ENCODE measurements around the gene KRT80. TPM values are rescaled to one million over a fixed set of nuclear protein-coding genes. Genes with fewer than 3 reads are reported as not detected.

Gene KRT80
- total RNA-seq, 1 experiment from 2014 or later: 8.8 TPM

- TF ChIP-seq CTCF (IDR thresholded peaks at IDR 0.05 in 2 of 3, conservative IDR thresholded peaks at IDR 0.05 in 1 of 3; ENCODE audit: borderline replicate concordance in 1 of 3, insufficient read depth in 1 of 3, low read depth in 2 of 3, low read length in 2 of 3) (peak in 2 of 3 experiments; percentile 87 to 90; a peak in 4 of 6 replicates), ELF1 (IDR thresholded peaks at IDR 0.05; ENCODE audit: borderline replicate concordance, low read depth) (no peak)
- TF ChIP-seq, protein P1, sequence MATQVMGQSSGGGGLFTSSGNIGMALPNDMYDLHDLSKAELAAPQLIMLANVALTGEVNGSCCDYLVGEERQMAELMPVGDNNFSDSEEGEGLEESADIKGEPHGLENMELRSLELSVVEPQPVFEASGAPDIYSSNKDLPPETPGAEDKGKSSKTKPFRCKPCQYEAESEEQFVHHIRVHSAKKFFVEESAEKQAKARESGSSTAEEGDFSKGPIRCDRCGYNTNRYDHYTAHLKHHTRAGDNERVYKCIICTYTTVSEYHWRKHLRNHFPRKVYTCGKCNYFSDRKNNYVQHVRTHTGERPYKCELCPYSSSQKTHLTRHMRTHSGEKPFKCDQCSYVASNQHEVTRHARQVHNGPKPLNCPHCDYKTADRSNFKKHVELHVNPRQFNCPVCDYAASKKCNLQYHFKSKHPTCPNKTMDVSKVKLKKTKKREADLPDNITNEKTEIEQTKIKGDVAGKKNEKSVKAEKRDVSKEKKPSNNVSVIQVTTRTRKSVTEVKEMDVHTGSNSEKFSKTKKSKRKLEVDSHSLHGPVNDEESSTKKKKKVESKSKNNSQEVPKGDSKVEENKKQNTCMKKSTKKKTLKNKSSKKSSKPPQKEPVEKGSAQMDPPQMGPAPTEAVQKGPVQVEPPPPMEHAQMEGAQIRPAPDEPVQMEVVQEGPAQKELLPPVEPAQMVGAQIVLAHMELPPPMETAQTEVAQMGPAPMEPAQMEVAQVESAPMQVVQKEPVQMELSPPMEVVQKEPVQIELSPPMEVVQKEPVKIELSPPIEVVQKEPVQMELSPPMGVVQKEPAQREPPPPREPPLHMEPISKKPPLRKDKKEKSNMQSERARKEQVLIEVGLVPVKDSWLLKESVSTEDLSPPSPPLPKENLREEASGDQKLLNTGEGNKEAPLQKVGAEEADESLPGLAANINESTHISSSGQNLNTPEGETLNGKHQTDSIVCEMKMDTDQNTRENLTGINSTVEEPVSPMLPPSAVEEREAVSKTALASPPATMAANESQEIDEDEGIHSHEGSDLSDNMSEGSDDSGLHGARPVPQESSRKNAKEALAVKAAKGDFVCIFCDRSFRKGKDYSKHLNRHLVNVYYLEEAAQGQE (IDR thresholded peaks at IDR 0.05; ENCODE audit: low read depth): no peak
Observed at GRCh38 chr12:52151837-52152783, 39.7 kb downstream of the KRT80 start (continued).
